NB4 (cell line): Measurements from ENCODE around the gene UBXN6.

ENCODE experiments used
- POLR2A ChIP-seq: IDR thresholded peaks from 2 replicates; pipeline ENCODE4 v1.6.1; 2011; ENCODE audit warnings: mild to moderate bottlenecking; ENCODE audit not compliant: insufficient read length; ENCODE audit errors: extremely low read depth
- TF ChIP-seq, protein P1 (sequence below): IDR thresholded peaks from one replicate; pipeline ENCODE4 v1.5.1; 2012; ENCODE audit warnings: low read depth, low read length
- TF ChIP-seq, protein P2 (sequence below): IDR thresholded peaks from 2 replicates; pipeline ENCODE4 v1.6.1; 2011; ENCODE audit warnings: low read depth, low read length

DNA sequence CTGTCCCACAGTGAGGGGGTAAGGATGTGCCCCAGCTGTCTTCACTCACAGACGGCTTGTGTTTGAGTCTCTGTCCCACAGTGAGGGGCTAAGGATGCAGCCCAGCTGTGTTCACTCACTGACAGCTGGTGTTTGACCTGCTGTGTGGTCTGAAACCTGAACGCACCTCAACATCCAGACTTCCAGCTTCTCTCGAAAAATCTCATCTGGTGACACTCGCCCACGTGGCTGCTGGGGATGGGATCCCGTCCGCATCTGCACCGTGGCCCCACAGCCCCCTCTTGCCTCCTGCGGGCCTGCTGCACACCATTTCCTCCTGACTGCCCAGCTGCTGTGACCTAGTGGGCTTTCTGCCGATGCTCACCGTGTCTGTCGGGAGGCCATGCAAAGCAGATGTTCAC is 27.8 kb downstream of the UBXN6 start:
- TF ChIP-seq, protein P1, sequence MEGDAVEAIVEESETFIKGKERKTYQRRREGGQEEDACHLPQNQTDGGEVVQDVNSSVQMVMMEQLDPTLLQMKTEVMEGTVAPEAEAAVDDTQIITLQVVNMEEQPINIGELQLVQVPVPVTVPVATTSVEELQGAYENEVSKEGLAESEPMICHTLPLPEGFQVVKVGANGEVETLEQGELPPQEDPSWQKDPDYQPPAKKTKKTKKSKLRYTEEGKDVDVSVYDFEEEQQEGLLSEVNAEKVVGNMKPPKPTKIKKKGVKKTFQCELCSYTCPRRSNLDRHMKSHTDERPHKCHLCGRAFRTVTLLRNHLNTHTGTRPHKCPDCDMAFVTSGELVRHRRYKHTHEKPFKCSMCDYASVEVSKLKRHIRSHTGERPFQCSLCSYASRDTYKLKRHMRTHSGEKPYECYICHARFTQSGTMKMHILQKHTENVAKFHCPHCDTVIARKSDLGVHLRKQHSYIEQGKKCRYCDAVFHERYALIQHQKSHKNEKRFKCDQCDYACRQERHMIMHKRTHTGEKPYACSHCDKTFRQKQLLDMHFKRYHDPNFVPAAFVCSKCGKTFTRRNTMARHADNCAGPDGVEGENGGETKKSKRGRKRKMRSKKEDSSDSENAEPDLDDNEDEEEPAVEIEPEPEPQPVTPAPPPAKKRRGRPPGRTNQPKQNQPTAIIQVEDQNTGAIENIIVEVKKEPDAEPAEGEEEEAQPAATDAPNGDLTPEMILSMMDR = no peak
- TF ChIP-seq POLR2A = no peak
- TF ChIP-seq, protein P2, sequence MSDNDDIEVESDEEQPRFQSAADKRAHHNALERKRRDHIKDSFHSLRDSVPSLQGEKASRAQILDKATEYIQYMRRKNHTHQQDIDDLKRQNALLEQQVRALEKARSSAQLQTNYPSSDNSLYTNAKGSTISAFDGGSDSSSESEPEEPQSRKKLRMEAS = no peak
